Activated naive CD4-positive, alpha-beta T cell treated with anti-CD3 and anti-CD28 coated beads, Interleukin-2, amount 50 U/mL, for 72 hours (primary cell): ENCODE results near the gene PPARD. TPM values are rescaled to one million over a fixed set of nuclear protein-coding genes. Genes with fewer than 3 reads are reported as not detected.
A peak's percentile ranks its signal among the peaks of the same experiment; 100 is the strongest.

Source experiments
- ATAC-seq, 2 donors: fragments of 150-1000 bp; cut with Tn5 transposase; 2 replicates each; pipeline ENCODE4 v1.10.0; 2021; ENCODE audit warnings: mild to moderate bottlenecking in 2 of 2, moderate library complexity in 2 of 2
- DNase-seq, 2 donors: peaks; one replicate each; pipeline ENCODE4 v3.0.0; 2021 to 2022; ENCODE audit warnings: low spot score in 2 of 2
- H3K27ac Mint-ChIP-seq, 2 donors: one replicate each; pipeline ENCODE4 v1.8.0; 2022; ENCODE audit warnings: mild to moderate bottlenecking in 2 of 2, mixed read lengths in 2 of 2
- H3K36me3 Mint-ChIP-seq, 2 donors: one replicate each; pipeline ENCODE4 v1.8.0; 2022; ENCODE audit warnings: mixed read lengths in 2 of 2
- H3K9me3 Mint-ChIP-seq, 2 donors: one replicate each; pipeline ENCODE4 v1.8.0; 2022; ENCODE audit warnings: mixed read lengths in 2 of 2
- total RNA-seq, 2 donors: library from RNA; stranded (reverse); gene quantifications; one replicate each; pipeline ENCODE4 v1.2.3, GENCODE V29; 2022

The PPARD gene
- total RNA-seq, 2 donors from 2014 or later: 23.2 to 25.1 TPM

DNA sequence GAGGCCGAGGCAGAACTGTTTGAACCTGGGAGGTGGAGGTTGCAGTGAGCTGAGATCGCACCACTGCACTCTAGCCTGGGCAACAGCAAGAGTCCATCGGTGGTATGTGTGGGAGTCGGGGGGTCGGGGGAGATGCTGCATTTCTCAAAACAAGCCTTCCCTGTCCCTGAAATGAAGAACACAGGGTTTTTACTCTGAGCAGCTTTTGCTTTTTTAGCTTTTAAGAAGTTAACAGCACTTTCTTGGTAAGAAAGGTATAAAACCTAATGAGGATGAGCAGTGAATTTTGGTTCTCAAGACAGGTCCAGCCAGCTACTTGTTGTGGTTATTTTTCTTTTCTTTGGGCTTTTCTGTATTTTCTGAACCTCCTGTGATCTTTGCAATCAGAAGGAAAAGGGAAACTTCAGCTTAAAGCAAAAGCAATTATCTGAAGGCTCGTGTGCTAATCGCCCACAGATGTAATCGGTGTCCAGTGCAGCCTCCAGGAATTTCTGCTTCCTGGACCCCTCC, 129.5 kb downstream of the PPARD start:
- no peak for DNase-seq
- Mint-ChIP-seq H3K27ac (peak overlapping the region; percentile 96 to 98), H3K9me3 (no peaks in the 10 kb centered on the region), H3K36me3 (peaks cover 36 to 37% of the 10 kb centered on the region in 2 donors)
- ATAC-seq: no peak

DNA sequence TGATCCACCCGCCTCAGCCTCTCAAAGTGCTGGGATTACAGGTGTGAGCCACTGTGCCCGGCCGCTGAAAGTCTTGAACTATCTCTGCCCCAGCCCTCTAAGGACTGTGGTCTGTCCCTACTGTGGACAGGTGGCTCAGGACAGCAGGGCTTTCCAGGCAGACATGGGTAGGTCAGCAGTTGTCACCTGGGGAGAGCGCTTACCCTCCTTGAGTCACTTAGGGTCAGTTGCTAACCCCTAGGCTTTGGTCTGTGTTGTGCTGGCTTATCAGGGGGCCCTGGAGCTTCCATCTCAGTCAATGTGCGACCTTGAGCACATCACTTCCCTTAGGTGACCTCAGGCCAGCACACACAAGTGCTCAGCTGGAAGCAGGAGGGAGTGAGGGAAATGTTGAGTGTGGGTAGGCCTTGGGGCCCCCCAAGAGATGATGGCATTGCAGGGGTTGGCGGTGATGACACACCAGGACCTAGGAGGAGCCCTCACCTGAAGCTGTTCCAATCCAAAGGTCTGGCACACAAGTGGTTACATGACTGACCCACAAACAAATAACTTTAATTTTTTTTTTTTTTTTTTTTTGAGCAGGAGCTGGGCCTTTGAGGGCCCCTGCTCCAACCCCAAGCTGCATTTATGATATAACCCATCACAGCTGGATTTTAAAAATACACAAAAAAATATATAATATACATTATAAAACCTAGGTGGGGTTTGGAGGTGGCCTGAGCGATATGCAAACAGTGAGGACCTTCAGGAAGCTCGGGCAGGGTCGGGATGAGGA, 130.9 kb downstream of the PPARD start:
- Mint-ChIP-seq H3K27ac (peak overlapping the region in 1 of 2 donors; percentile 98), H3K9me3 (no peaks in the 10 kb centered on the region), H3K36me3 (peaks cover 28 to 36% of the 10 kb centered on the region in 2 donors)
- DNase-seq (no peak), ATAC-seq (no peak)

DNA sequence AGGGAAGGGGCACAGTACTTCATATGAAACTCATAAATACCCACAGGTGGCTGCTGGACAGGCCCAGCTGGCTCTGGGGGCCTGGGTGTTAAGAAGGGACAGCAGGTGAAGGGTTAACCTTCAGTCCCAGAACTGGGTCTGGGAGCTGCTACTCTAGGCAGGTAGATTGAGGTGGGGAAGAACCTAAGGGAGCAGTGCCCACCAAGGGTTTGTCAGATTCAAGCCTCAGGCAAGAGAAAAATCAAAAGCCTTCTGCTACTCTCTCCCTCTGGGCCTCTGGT, 131.4 kb downstream of the PPARD start:
- peak in 1 of 2 donors; percentile 25 for DNase-seq
- no peak for ATAC-seq
- H3K36me3 Mint-ChIP-seq: peaks cover 23 to 31% of the 10 kb centered on the region in 2 donors
- peak overlapping the region in 1 of 2 donors; percentile 98 for H3K27ac Mint-ChIP-seq
- no peaks in the 10 kb centered on the region for H3K9me3 Mint-ChIP-seq

DNA sequence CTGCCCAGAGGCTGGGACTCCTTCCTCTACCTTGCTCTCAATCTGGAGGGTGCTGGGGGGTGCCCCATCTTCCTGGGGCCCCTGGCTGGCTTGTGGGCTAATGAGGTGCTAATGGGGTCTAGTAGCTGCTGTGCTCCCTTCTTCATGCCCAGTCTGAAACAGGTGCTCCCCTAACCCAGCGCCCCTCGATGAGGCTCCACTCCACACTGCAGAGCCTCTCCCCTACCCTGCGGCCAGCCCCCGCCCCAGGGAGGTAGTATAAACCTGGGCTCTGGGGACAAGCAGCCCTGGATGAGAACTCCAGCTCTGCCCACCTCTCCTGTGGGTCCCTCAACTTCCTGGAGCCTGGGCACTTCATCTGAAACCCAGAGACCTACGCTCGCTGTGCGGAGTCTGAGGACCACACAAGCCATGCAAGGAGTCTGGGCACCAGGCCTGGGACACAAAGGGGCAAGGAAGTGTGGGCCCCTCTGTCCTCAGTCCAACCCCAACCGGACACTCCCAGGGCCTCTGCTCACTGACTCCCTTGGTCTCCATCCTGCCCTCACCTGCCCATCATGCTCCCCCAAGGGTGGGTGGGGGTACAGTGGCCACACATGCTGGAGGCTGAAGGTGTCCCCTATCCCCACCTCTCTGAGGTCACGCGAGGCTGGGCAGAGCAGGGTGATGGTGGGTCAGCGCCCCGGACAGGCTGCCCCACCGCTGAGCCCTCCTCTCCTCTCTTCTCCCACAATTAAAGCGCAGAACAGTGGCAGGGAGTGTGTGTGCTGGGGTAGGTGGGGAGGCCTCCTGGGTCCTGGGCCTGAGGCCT, 132.0 kb downstream of the PPARD start:
- DNase-seq (peak in 1 of 2 donors; percentile 26), ATAC-seq (peak; percentile 9 to 21)
- H3K9me3 Mint-ChIP-seq: no peaks in the 10 kb centered on the region
- peaks cover 18 to 26% of the 10 kb centered on the region in 2 donors for H3K36me3 Mint-ChIP-seq
- peak overlapping the region; percentile 25 to 98 for H3K27ac Mint-ChIP-seq

DNA sequence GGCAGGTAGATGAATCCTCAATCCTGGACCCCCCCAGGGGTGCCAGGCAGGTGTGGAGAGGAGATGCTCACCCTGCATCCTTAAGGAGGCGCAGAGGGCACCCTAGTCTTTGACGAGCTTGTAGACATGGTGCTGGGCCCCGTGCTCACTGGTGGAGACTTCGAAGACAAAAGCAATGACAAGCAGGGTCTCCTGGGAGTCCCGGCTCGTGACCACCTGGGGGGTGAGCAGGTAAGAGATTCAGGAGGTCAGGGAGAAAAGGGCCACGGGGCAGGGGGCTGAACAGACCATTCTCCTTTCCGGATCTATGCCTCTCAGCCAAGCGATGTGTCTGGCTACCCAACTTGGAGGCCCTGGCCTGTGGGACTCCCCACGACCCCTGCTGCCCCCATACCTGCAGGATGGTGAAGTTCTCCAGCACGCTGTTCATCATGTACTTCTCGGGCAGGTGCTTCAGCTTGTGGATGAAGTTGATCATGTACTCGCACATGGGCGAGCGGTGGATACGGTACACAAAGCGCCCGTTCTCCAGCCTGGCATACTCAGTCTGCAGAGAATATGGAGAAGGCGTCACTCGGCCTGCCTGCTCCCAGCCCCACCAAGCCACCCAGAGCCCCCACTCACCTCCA, 132.7 kb downstream of the PPARD start:
- peak; percentile 3 to 6 for ATAC-seq
- DNase-seq: no peak
- H3K27ac Mint-ChIP-seq: peak overlapping the region in 1 of 2 donors; percentile 98
- no peaks in the 10 kb centered on the region for H3K9me3 Mint-ChIP-seq
- peaks cover 10 to 19% of the 10 kb centered on the region in 2 donors for H3K36me3 Mint-ChIP-seq

DNA sequence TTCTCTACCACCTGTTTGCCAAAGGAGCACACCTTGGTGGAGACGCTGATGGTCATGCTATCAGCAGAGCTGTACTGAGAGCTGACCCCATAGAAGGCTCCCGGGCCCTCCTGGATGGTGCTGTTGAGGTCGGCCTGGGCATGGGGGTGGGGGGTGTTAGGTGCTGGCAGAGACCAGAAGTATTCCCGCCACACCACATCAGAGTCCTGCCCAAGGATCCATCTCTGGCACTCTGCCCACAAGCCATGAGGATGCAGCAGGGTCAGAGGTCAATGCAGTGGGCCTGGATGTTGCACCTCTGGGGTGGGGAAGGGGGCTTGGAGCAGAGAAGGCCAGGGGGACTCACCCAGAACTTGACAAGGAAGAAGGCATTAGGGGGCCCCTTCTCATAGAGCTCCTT, 133.2 kb downstream of the PPARD start:
- ATAC-seq (peak in 1 of 2 donors; percentile 3), DNase-seq (no peak)
- Mint-ChIP-seq H3K36me3 (peaks cover 5 to 14% of the 10 kb centered on the region in 2 donors), H3K27ac (peak overlapping the region in 1 of 2 donors; percentile 98), H3K9me3 (no peaks in the 10 kb centered on the region)

DNA sequence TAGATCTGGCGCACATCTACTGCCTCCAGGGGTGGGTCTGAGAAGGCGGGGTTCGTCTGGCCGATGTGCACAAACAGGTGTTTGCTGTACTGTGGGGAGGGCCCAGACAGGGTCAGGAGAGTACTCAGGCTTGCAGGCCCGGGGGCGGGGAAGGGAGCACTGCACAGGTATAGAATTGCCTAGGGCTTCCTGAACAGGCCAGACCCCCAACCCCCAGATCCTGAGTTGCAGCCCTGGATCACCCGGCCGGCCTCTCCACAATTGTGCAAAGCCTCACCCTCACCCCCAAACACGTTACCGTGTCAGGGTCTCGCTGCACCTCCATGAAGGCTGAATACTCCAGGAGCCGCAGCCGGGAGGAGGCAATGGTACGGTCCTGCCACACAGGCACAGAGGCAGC, 133.6 kb downstream of the PPARD start:
- peak in 1 of 2 donors; percentile 19 for ATAC-seq
- peaks cover under 1 to 9% of the 10 kb centered on the region in 2 donors for H3K36me3 Mint-ChIP-seq
- DNase-seq: no peak
- H3K9me3 Mint-ChIP-seq: no peaks in the 10 kb centered on the region
- peak overlapping the region in 1 of 2 donors; percentile 98 for H3K27ac Mint-ChIP-seq

DNA sequence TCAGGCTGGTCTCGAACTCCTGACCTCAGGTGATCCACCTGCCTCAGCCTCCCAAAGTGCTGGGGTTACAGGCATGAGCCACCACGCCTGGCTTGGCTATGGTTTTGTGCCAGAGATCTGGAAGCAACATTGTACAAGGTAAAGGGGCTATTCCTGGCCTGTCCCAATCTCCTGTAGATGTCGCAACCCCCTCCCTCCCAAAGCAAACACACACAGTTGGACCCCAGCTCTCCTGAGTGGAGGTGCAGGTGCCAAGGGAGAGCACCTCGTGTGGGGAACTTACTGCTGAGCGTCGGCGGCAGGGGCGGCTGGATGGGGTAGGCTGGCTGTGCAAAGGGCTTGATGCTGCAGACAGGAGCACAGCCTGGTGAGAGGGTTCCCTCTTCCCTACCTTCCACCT, 134.7 kb downstream of the PPARD start:
- Mint-ChIP-seq H3K27ac (no peak overlapping the region), H3K36me3 (peaks cover 0 to 5% of the 10 kb centered on the region in 2 donors), H3K9me3 (no peaks in the 10 kb centered on the region)
- no peak for DNase-seq
- no peak for ATAC-seq

Other genes with a start within 250 kb of the PPARD start
- gene TCP11, start 201.2 kb upstream of the PPARD start, total RNA-seq: not detected
- gene SCUBE3, start 128.6 kb upstream of the PPARD start, total RNA-seq: under 1 TPM in 1 of 2 donors, not detected in 1; 0.04 TPM
- gene ZNF76, start 82.8 kb upstream of the PPARD start, total RNA-seq: 10 to 100 TPM; 48.6 to 55.7 TPM
- gene DEF6, start 44.7 kb upstream of the PPARD start, total RNA-seq: 100 to 1,000 TPM; 107 to 156 TPM
- gene FANCE, start 109.8 kb downstream of the PPARD start, total RNA-seq: 10 to 100 TPM; 14.3 to 14.7 TPM
- 1,000 to 10,000 TPM; 1,700 to 2,159 TPM for gene RPL10A, start 125.8 kb downstream of the PPARD start, total RNA-seq
- gene TEAD3, start 154.5 kb downstream of the PPARD start, total RNA-seq: 1 to 10 TPM; 1.5 to 2.4 TPM
- gene TULP1, start 170.3 kb downstream of the PPARD start, total RNA-seq: not detected